Testis (tissue), 2 donors: ENCODE data around the gene ADAMTS6.

Source experiments
- CTCF ChIP-seq, 3 experiments: fragments of 450-650 bp in 2 of 3; fragments of 200-600 bp in 1 of 3; sonication (generic) in 1 of 3; IDR thresholded peaks; one replicate each; pipeline ENCODE4 v1.5.1; 2016 to 2019; ENCODE audit warnings: antibody characterized with exemption in 3 of 3, mild to moderate bottlenecking in 2 of 3, moderate library complexity in 1 of 3
- POLR2A ChIP-seq: fragments of 450-650 bp; IDR thresholded peaks from one replicate; pipeline ENCODE4 v1.6.1; 2017; ENCODE audit warnings: antibody characterized with exemption, mild to moderate bottlenecking, moderate library complexity

- TF ChIP-seq POLR2A (no peak), CTCF (IDR thresholded peaks at IDR 0.05) (no peak)
These were observed 329.6 kb downstream of the ADAMTS6 start for GRCh38 chr5:65152131-65152530.
